Stimulated activated CD4-positive, alpha-beta T cell treated with anti-CD3 and anti-CD28 coated beads, TNF-alpha, amount 100 ng/mL, for 1 hour (primary cell): ENCODE results near the gene HRH2.

Source experiments
- DNase-seq, 3 donors: peaks; one replicate each; pipeline ENCODE4 v3.0.0-alpha.2; 2020; ENCODE audit warnings: low read depth in 3 of 3, low spot score in 1 of 3

Gene HRH2

DNA sequence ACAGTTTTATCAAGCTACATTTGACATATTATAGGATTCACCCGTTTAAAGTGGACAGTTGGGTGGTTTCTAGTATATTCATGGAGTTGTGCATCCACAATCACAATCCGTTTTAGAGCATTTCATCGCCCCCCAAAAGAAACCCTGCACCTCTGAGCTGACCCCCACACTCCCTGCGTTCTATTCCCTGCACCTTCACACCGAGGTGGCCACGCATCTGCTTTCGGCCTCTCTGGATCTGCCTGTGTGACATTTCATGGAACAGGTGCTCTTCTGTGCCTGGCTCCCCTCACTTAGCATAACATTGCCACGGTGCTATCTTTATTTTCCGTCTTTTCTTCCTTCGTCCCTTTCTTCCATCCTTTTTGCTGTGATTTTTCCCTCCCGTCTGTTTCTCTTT, 32.7 kb downstream of the HRH2 start:
- no peak for DNase-seq

DNA sequence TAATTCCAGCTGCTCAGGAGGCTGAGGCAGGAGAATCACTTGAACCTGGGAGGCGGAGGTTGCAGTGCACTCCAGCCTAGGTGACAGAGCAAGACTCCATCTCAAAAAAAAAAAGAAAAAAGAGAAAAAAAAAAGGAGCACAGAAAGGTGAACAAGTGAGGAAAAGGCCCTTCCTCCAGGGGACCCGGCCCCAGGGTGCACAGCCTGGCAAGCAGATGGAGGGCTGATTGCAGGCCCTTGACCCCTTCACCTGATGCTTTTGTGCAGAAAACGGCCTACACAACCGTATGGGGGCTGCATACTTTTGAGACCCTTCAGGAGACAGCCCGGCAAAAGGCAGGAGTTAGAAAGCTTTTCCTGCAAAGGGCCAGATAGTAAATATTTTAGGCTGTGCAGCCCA, 33.9 kb downstream of the HRH2 start:
- no peak for DNase-seq

DNA sequence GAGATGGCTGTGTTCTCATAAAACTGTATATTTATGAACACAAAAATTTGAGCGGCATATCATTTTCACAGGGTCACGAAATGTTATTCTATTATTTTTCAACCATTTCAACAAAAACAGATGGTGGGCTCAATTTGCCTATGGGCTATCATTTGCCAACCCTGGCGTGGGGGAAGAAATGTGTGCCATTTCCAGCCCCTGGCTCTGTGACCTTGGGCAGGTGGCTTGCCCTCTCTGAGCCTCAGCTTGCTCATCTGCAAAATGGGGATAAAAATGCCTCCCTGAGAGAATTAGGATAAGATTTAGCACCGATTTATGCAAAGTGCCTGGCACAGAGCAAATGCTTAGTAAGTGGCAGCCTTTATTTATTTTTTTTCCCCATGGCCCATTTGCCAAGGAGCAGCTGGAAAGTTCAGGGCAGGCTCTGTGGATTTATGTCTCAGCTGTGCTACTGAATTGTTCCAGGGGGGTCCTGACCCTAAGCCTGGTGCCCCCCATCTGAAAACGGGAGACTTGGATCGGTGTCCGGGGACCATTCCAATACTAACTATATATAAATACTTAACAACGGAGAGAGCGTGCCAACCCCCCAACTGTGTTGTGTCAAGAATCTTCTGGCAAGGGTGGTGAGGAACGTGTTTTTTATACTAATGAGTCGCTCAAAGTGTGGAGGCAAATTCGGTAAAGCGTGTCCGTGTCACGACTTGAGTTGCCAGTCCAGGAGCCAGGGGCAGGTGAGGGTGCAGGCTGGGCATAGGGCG, 34.5 kb downstream of the HRH2 start:
- no peak for DNase-seq

DNA sequence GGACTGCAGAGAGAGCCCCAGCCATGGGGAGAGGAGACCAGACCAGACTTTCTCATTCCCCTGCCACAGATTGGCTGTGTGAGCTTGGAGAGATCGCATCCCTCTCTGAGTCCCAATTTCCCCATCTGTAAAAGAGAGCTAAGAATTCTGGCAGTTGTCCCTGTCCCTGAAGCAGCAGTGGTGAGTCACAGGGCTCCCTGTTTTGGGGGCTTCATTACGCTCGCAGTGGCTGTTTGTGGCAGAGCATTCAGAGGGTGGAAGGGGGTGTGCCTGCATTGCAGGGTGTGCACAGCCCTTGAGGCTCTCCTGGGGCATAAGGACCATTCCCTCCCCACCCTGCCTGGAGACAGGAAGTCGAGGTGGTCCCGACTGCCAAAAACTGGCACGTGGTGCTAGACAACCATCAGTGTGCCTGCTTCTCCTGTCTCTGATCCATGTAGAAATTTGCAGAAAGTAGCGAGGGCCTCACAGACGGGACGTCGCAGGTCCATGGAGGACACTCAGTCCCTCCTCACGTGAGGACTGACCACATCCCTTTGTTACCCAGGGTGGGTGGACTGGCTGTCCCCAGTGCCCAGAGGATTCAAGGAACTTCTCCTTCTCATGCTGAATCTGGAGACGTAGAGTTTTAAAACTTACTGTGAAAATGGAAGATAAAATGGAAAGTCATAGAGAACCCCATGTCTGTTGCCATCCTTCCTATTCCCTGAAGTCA, 35.3 kb downstream of the HRH2 start:
- no peak for DNase-seq

- DNase-seq, result no peak
These were observed 35.9 kb downstream of the HRH2 start for GRCh38 chr5:175693741-175694140.

GRCh38 chr5:175694371-175695160, 36.7 kb downstream of the HRH2 start:
- no peak for DNase-seq

GRCh38 chr5:175695161-175696126, 37.6 kb downstream of the HRH2 start:
- no peak for DNase-seq

DNA sequence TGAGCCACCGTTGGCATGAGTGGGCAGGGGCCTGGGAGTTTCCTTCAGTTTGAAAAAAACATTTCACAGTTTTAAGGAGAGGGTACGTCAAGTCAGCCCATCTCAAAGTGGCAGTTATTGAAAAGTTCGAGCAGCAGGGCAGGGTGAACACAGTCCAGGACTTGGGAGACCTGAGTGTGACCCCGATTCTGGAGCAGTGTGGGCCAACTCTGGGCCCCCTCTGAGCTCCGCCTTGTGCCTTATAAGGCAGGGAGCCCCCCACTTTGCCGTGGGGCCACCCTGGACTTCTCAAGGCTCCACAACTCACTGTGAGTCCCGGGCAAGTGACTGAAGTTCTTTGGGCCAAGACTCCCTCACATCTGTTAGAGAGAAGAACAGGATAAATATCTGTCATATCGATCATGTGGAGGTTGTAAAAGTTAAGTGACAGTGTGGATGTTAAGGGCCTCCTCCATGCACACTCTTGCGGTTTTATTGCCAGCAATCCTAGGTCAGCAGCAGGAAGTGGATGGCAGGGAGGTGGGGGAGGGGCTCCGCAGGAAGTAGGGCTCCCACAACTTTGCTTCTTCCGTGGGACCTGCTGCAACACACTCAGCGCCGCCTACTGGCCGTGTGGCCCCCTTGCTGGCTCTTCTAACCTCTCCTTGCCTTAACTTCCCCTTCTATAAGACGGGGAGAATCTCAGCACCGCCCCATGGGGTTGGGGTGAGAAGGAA, 38.4 kb downstream of the HRH2 start:
- peak; percentile 11 to 68 (median 52) for DNase-seq

GRCh38 chr5:175696855-175697198, 39.0 kb downstream of the HRH2 start:
- DNase-seq, result no peak

DNA sequence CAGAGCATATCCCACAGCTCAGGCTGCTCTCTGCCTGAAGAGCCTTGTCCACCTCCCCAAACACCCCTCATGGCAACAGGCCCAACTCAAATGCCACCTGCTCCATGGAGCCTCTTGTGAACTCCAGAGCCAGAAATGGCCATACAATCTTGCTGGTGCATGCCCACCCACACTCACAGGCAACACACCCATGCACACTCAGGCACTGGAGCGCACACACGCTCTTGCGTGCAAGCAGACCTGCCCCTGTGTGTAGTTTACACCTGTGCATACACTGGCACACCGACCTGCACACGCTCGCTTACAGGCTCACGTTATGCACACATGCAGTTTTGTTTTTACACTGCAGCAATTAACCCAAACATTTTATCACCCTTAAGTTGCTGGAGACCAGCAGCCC, 40.0 kb downstream of the HRH2 start:
- DNase-seq, result no peak

- DNase-seq, result no peak
These were observed 40.7 kb downstream of the HRH2 start for GRCh38 chr5:175698401-175699115.

DNA sequence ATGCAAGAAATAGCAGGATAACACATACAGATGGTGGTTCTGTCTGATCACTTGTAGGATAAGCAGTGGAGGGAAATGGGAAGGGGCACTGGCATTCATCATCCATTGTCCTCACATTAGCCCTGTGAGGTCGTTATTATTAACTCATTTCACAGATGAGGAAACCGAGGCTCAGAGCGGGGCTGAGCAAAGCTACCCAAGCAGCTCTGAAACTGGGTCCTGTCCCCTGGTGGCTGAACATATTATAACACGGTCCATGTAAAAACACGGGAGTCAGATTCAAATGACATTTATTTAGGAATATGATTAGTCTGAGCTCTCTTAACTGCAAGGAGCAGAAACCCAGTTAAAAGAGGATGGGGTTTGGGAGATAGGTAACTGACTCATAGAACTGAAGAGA, 43.1 kb downstream of the HRH2 start:
- no peak for DNase-seq

DNA sequence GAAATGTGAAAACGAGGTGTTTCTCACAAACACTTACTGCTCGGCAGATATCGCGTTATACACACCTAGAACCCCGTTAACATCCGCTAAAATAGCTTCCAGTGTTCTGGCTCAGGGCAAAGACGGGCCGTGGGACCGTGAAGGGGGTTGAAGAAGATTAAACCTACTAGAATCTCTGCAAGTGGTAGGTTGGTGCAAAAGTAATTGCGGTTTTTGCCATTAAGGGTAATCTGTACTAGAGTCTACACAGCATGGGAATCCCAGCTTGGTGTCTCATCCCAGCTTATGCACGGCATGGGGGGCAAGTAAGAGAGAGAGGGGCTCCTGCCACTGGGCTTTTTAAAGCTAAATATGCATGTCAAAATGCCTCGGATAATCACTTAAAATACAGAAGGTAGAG, 43.9 kb downstream of the HRH2 start:
- DNase-seq, result no peak

DNA sequence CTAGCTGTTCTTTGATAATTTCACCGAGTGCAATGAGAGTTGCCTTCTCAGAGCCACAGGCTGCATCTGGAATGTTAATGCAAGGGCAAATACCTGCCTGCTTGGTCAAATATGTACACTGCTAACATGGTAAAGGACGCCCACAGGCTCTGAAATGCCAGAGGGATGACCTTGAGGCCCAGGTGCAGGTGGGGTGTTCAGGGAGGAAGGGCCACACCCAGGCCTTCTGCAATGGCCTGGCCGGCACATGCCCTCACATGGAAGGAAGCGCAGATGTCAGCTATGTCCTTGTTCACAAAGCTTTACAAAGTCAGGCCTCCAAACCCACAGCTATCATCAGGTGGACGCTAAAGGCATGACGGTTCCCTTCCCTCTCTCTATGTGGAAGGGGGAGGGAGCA, 48.6 kb downstream of the HRH2 start:
- DNase-seq, result no peak

DNA sequence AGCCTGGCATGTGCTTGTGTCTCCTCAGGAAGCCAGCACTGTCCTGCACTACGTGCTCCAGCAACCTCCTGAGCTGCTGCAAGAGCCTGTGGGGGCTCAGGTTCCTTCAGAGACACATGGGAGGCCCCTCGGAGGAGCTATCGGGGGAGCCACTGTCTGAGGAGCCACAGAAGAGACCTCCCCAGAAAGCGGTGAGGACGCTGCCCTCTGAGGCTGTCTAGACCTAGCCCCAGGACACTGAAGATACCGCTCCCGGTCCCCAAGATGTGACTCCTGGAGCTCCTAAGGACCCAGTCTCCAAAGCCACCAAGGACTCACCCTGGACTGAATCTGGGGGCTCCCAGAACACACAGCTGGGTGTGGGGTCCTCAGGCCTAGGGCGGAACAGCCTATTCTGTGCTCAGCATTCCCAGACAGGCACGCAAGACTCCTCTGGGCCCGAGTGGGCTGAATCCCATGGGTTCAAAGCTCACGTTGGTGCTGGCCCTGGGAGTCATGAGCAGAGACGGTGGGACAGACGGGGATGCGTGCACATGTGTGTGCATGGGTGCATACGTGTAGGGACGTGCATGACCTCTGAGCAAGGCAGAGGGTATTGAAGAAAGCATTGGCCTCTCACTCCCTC, 50.0 kb downstream of the HRH2 start:
- DNase-seq, result no peak

GRCh38 chr5:175709276-175709781, 51.5 kb downstream of the HRH2 start:
- DNase-seq, result no peak

GRCh38 chr5:175710326-175710725, 52.5 kb downstream of the HRH2 start:
- no peak for DNase-seq

GRCh38 chr5:175711031-175711430, 53.2 kb downstream of the HRH2 start:
- no peak for DNase-seq
